Fibroblast of skin of abdomen (primary cell): ENCODE data around the gene RNASE9.
"Not testable (repeated sequence)": the region's sequence is repeated elsewhere in the genome, so short reads cannot be mapped to it uniquely, and the experiment has no call there.

Experiments used
- DNase-seq: peaks from one replicate; pipeline ENCODE4 v3.0.0-alpha.2; 2013

Gene RNASE9

DNA sequence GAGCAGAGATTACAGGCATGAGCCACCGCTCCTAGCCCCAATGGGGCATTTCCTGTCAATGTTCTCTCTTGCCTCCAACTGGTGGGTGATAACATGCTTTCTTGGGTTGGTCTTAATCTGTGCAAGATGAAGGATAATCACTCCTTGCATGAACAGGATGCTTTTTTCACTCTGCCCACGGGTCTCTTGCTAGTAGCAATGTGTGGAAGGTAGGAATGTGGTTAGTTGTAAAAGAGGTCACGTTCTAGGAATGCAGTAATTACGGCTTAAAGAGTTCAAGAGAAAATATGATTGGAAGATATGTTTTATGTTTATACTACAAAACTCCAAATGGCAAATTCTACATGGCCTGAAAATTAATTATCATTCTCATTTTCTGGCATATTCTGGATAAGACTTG, 45.0 kb downstream of the RNASE9 start:
- DNase-seq, result no peak

DNA sequence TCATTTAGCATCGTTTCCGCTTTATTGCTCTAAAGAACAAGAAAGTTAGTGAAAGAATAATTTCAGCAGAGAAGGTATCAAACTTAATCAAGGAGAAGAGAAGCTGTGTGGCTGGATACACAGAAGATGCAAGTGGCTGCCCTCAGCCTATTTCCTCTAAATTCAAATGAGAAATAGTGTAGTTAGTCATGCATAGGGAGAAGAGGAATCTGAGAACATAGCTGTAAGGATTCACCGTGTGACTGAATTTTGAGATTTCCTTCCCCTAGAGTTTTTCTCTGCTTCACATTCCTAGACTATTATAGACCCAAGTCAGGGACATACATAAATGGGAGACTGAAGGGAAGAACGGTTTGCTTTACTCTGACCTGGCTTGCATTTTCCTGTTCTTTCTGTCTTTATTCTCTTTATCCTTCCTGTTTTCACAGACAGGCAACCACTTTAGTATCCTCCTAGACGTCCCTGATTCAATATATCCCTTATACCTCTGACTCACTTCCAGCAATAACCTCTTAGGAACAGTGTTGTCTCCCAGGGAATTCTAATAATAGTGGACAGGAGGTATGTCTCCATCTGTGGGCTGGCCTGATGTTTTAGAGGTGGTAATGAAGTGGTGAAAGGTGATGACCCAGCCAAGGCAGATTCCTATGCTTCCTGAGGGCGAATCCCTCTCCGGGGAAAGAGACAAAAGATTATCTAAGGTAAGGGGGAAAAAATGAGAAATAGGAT, 48.5 kb downstream of the RNASE9 start:
- no peak for DNase-seq

DNA sequence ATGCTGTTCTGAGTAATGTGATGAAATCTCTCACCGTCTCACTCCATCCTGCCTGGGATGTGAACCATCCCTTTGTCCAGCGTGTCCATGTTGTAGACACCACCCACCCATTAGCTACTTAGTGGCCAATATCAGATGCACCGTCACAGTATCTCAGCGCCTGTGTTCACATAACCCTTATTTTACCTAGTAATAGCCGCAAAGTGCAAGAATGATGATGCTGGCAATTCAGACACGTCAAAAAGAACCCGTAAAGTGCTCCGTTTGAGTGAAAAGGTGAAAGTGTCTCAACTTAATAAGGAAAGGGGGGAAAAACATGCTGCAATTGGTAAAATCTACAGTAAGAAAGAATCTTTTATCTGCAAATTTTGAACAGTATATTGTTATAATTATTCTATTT, 52.5 kb downstream of the RNASE9 start:
- no peak for DNase-seq

DNA sequence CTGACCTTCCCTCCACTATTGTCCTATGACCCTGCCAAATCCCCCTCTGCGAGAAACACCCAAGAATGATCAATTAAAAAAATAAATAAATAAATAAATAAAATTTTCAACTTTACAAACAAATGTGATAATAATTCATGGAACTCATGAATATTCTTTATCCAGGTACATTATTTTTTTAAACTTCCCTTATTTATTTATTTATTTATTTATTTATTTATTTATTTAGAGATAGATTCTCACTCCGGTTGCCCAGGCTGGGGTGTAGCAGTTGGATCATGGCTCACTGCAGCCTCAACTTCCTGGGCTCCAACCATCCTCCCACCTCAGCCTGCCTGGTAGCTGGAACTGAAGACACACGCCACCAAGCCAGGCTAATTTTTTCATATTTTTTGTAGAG, 53.3 kb downstream of the RNASE9 start:
- not testable (repeated sequence) for DNase-seq

DNA sequence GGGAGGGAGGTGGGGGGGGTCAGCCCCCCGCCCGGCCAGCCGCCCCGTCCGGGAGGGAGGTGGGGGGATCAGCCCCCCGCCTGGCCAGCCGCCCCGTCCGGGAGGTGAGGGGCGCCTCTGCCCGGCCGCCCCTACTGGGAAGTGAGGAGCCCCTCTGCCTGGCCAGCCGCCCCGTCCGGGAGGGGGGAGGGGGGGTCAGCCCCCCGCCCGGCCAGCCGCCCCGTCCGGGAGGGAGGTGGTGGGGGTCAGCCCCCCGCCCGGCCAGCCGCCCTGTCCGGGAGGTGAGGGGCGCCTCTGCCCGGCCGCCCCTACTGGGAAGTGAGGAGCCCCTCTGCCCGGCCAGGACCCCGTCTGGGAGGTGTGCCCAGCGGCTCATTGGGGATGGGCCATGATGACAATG, 54.1 kb downstream of the RNASE9 start:
- not testable (repeated sequence) for DNase-seq

DNA sequence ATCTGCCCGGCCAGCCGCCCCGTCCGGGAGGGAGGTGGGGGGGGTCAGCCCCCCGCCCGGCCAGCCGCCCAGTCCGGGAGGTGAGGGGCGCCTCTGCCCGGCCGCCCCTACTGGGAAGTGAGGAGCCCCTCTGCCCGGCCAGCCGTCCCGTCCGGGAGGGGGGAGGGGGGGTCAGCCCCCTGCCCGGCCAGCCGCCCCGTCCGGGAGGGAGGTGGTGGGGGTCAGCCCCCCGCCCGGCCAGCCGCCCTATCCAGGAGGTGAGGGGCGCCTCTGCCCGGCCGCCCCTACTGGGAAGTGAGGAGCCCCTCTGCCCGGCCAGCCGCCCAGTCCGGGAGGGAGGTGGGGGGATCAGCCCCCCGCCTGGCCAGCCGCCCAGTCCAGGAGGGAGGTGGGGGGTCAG, 54.6 kb downstream of the RNASE9 start:
- not testable (repeated sequence) for DNase-seq
